ENCODE results near the gene LY6G5B. TPM values are rescaled to one million over a fixed set of nuclear protein-coding genes. Genes with fewer than 3 reads are reported as not detected.

LY6G5B gene
- total and polyA plus RNA-seq, 2 donors (not counting 3 experiments of a cell fraction or from before 2014, with no cell fraction given) = 15.4 to 25.0 TPM

GRCh38 chr6:31621320-31621939 is 48.3 kb upstream of the LY6G5B start:
- peak; percentile 39 for DNase-seq (ENCODE audit: low read depth, low spot score)
- BruUV-seq (replicated peaks) = TSS peak; percentile 59
- ChIA-PET POLR2A (interaction anchor here (1.1 to 2.2 kb wide), 4 partner anchors 13 to 78 kb away, joined by 3 to 4 read pairs (median 3); partner anchors contain the start of gene C6orf47), CTCF (interaction anchor here (0.6 to 3.9 kb wide), 4 partner anchors 19 to 75 kb away, joined by 3 to 18 read pairs (median 4); partner anchors contain the start of gene ATP6V1G2)
- H3K27ac ChIP-seq (ENCODE audit: insufficient read depth, low read depth, low read length) = peak overlapping the region; percentile 84
- H3K4me3 ChIP-seq (replicated peaks in 1 of 3; ENCODE audit: insufficient read depth in 1 of 3, low read depth in 1 of 3, low read length in 3 of 3) = peak overlapping the region; percentile 65 to 99 (median 95)
- H3K36me3 ChIP-seq (ENCODE audit: control insufficient read depth in 2 of 2, extremely low read depth in 1 of 2, insufficient read depth in 2 of 2, low read length in 2 of 2) = peaks cover 19 to 28% of the 10 kb centered on the region in 2 experiments
- intact Hi-C loops (cut with micrococcal nuclease) = loop anchor here (1.0 to 5.0 kb wide), 3 partner anchors 44 to 205 kb away; partner anchors contain the start of gene HSPA1B
- no peaks in the 10 kb centered on the region for H4K20me1 ChIP-seq (replicated peaks; ENCODE audit: control insufficient read depth, extremely low read depth, insufficient read depth, low read length)
- peak overlapping the region; percentile 92 for H3K4me2 ChIP-seq (ENCODE audit: insufficient read depth, low read length)
- no peaks in the 10 kb centered on the region for H3K9me1 ChIP-seq (replicated peaks; ENCODE audit: control insufficient read depth, extremely low read depth, insufficient read depth, low read length)
- FAIRE-seq = peak; percentile 59
- no peaks in the 10 kb centered on the region for H3K27me3 ChIP-seq (ENCODE audit: control insufficient read depth in 2 of 2, insufficient read depth in 2 of 2, low read length in 2 of 2)
- H3K79me2 ChIP-seq (ENCODE audit: control insufficient read depth, insufficient read depth, low read length) = peaks cover 54% of the 10 kb centered on the region
- no peak overlapping the region for H2AFZ ChIP-seq (ENCODE audit: low read depth, low read length)
- peak overlapping the region; percentile 99 for H3K9ac ChIP-seq (replicated peaks; ENCODE audit: extremely low read depth, insufficient read depth, low read length)
- H3K9me3 ChIP-seq (replicated peaks; ENCODE audit: control insufficient read depth, insufficient read depth, low read length) = no peaks in the 10 kb centered on the region
- no peak for TF ChIP-seq JUN (IDR thresholded peaks at IDR 0.05; ENCODE audit: borderline replicate concordance, insufficient read depth, insufficient read length, low read depth)
- dilution Hi-C loops (cut with MboI; ENCODE audit: extremely low pct_ligation_motif_present, low sequenced_read_pairs) = no loop called here
- H3K4me1 ChIP-seq (ENCODE audit: control insufficient read depth, extremely low read depth, insufficient read depth, low read length) = peaks cover 13% of the 10 kb centered on the region

GRCh38 chr6:31621991-31622390 is 47.8 kb upstream of the LY6G5B start:
- H3K79me2 ChIP-seq (ENCODE audit: control insufficient read depth, insufficient read depth, low read length) = peaks cover 59% of the 10 kb centered on the region
- POLR2A ChIA-PET = interaction anchor here (0.8 to 2.2 kb wide), 3 partner anchors 12 to 49 kb away, joined by 3 to 4 read pairs (median 3); no protein-coding TSS in a partner anchor

More at GRCh38 chr6:31621991-31622390, 47.8 kb upstream of the LY6G5B start:
- no peaks in the 10 kb centered on the region for H3K27me3 ChIP-seq (ENCODE audit: control insufficient read depth in 2 of 2, insufficient read depth in 2 of 2, low read length in 2 of 2)
- CTCF ChIA-PET = interaction anchor here (0.6 to 3.9 kb wide), 6 partner anchors 18 to 81 kb away, joined by 3 to 18 read pairs (median 4); partner anchors contain the start of genes ATP6V1G2 and DDX39B
- dilution Hi-C loops (cut with MboI; ENCODE audit: extremely low pct_ligation_motif_present, low sequenced_read_pairs) = no loop called here
- FAIRE-seq = peak; percentile 8
- peaks cover 23 to 33% of the 10 kb centered on the region in 2 experiments for H3K36me3 ChIP-seq (ENCODE audit: control insufficient read depth in 2 of 2, extremely low read depth in 1 of 2, insufficient read depth in 2 of 2, low read length in 2 of 2)
- peak overlapping the region; percentile 92 for H3K4me2 ChIP-seq (ENCODE audit: insufficient read depth, low read length)
- BruUV-seq (replicated peaks) = no TSS peak
- H3K9ac ChIP-seq (replicated peaks; ENCODE audit: extremely low read depth, insufficient read depth, low read length) = peak overlapping the region; percentile 99
- intact Hi-C loops (cut with micrococcal nuclease) = loop anchor here (1.0 to 5.0 kb wide), 3 partner anchors 43 to 205 kb away; partner anchors contain the start of gene HSPA1B
- H4K20me1 ChIP-seq (replicated peaks; ENCODE audit: control insufficient read depth, extremely low read depth, insufficient read depth, low read length) = no peaks in the 10 kb centered on the region
- H3K9me3 ChIP-seq (replicated peaks; ENCODE audit: control insufficient read depth, insufficient read depth, low read length) = no peaks in the 10 kb centered on the region
- H3K4me3 ChIP-seq (replicated peaks in 1 of 3; ENCODE audit: insufficient read depth in 1 of 3, low read depth in 1 of 3, low read length in 3 of 3) = peak overlapping the region; percentile 65 to 99 (median 95)
- no peak overlapping the region for H2AFZ ChIP-seq (ENCODE audit: low read depth, low read length)
- TF ChIP-seq FOS (IDR thresholded peaks at IDR 0.05; ENCODE audit: borderline replicate concordance, insufficient read depth, low read length) (no peak), CTCF (IDR thresholded peaks at IDR 0.05; ENCODE audit: extremely low read depth in 1 of 2, insufficient read depth in 1 of 2, low read depth in 1 of 2, low read length in 2 of 2) (no peak), GATA2 (IDR thresholded peaks at IDR 0.05; ENCODE audit: insufficient read depth, insufficient read length, low read depth, low read length) (no peak), POLR2A (IDR thresholded peaks at IDR 0.05; ENCODE audit: low read depth, low read length) (no peak), MAX (IDR thresholded peaks at IDR 0.05; ENCODE audit: insufficient read depth, insufficient read length) (no peak), POLR2AphosphoS5 (IDR thresholded peaks at IDR 0.05; ENCODE audit: insufficient read depth, low read depth, low read length) (no peak), MYC (IDR thresholded peaks at IDR 0.05; ENCODE audit: low read depth, low read length) (no peak), JUN (IDR thresholded peaks at IDR 0.05; ENCODE audit: borderline replicate concordance, insufficient read depth, insufficient read length, low read depth) (no peak), EZH2 (IDR thresholded peaks at IDR 0.05; ENCODE audit: borderline replicate concordance, low read depth, low read length, severe bottlenecking) (no peak)
- peak overlapping the region; percentile 84 for H3K27ac ChIP-seq (ENCODE audit: insufficient read depth, low read depth, low read length)
- H3K4me1 ChIP-seq (ENCODE audit: control insufficient read depth, extremely low read depth, insufficient read depth, low read length) = peaks cover 13% of the 10 kb centered on the region
- no peak for DNase-seq (ENCODE audit: low read depth, low spot score)
- no peaks in the 10 kb centered on the region for H3K9me1 ChIP-seq (replicated peaks; ENCODE audit: control insufficient read depth, extremely low read depth, insufficient read depth, low read length)
